ENCODE data around the gene NUDT21. TPM values are rescaled to one million over a fixed set of nuclear protein-coding genes. Genes with fewer than 3 reads are reported as not detected.

The NUDT21 gene
- total RNA-seq, 1 donor from 2014 or later, result 141 TPM

DNA sequence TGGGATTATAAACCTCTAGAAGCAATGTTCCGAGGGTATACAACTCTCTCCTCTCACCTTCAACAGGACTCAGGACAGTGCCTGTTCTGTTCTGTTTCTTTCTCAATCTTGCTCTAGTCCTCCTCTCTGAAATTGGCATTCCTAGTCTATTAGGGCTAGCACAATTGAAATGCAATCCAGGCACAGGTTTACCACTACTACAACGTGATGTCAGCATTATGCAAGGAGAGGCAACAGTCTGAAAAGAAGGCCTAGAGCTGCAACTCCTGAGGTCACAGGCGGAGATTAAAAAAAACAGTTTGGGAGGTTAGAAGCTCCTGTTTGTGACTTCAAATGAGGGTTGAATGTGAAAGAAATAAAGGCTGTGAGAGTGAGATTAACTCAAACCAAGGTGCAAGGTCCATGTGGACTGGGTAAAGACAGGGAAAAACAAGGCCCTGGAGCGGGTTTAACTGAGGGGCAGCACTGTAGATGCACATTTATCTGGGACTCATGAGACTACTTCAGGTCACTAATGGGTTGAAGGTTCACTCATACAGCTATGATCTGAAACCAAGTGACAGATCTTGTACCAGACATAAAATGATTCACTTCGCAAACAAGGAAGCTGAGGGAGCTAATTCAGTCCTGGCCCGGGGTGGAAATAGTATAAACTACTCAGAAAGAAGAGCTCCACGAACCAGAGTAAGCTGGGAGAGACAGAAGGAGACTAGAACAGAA lies 42.6 kb downstream of the NUDT21 start:
- H3K27ac Mint-ChIP-seq, result no peak overlapping the region
- no peak for DNase-seq (ENCODE audit: low spot score in 2 of 2, unreplicated experiment in 2 of 2)
- peaks cover 36% of the 10 kb centered on the region for H3K36me3 Mint-ChIP-seq
- no peaks in the 10 kb centered on the region for H3K27me3 Mint-ChIP-seq (ENCODE audit: low read depth)
- TF ChIP-seq, protein P1, sequence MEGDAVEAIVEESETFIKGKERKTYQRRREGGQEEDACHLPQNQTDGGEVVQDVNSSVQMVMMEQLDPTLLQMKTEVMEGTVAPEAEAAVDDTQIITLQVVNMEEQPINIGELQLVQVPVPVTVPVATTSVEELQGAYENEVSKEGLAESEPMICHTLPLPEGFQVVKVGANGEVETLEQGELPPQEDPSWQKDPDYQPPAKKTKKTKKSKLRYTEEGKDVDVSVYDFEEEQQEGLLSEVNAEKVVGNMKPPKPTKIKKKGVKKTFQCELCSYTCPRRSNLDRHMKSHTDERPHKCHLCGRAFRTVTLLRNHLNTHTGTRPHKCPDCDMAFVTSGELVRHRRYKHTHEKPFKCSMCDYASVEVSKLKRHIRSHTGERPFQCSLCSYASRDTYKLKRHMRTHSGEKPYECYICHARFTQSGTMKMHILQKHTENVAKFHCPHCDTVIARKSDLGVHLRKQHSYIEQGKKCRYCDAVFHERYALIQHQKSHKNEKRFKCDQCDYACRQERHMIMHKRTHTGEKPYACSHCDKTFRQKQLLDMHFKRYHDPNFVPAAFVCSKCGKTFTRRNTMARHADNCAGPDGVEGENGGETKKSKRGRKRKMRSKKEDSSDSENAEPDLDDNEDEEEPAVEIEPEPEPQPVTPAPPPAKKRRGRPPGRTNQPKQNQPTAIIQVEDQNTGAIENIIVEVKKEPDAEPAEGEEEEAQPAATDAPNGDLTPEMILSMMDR (IDR thresholded peaks at IDR 0.05; ENCODE audit: unreplicated experiment), result no peak
- H3K4me1 Mint-ChIP-seq, result no peaks in the 10 kb centered on the region
- no peaks in the 10 kb centered on the region for H3K9me3 Mint-ChIP-seq
- no peak overlapping the region for H3K4me3 Mint-ChIP-seq

DNA sequence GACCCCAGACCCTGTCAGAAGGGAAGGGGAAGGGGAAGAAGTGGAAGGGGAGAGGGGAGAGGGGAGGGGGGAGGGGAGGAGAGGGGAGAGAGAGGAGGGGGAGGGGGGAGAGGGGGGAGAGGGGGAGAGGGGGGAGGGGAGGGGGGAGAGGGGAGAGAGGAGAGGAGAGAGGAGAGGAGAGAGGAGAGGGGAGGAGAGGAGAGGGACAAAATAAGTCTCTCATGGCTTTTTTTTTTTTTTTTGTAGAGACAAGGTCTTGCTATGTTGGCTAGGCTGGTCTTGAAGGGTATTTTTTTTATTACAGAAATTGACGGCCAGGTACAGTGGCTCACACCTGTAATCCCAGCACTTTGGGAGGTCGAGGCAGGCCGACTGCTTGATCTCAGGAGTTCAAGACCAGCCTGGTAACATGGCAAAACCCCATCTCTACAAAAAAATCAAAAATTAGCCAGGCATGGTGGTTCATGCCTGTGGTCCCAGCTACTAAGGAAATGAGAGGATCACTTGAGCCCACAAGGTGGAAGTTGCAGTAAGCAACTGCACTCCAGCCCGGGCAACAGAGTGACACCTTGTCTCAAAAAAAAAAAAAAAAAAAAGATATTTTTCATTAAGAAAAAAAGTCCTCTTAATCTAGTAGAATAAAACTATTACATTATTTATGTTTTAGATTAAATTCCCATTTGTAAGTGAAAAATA lies 45.0 kb downstream of the NUDT21 start:
- Mint-ChIP-seq H3K27ac (no peak overlapping the region), H3K9me3 (no peaks in the 10 kb centered on the region), H3K4me1 (no peaks in the 10 kb centered on the region), H3K36me3 (peaks cover 37% of the 10 kb centered on the region), H3K27me3 (ENCODE audit: low read depth) (no peaks in the 10 kb centered on the region), H3K4me3 (no peak overlapping the region)
- DNase-seq (ENCODE audit: low spot score in 2 of 2, unreplicated experiment in 2 of 2), result no peak
- TF ChIP-seq, protein P1 (IDR thresholded peaks at IDR 0.05; ENCODE audit: unreplicated experiment), result no peak

DNA sequence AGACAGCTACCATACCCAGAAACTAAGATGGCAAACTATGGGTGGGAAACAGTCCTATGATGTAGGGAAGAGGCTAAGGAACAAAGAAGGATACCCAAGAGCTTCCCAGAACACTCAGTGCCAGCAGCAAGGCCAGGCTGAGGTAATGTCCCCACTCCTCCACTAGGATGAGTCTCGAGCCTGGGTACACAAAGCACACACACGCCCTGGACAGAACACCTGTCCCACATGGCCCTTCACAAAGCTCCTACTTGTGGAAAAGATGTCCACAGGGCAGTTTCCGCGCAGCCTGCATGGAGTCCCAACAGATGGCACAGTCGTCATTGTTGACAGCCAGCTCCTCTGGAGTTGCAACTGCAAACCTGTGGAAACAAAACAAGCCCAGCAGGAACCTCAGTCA lies 49.6 kb downstream of the NUDT21 start:
- Mint-ChIP-seq H3K4me1 (no peaks in the 10 kb centered on the region), H3K36me3 (peaks cover 48% of the 10 kb centered on the region), H3K9me3 (no peaks in the 10 kb centered on the region), H3K27ac (no peak overlapping the region), H3K27me3 (ENCODE audit: low read depth) (no peaks in the 10 kb centered on the region), H3K4me3 (no peak overlapping the region)
- TF ChIP-seq, protein P1 (IDR thresholded peaks at IDR 0.05; ENCODE audit: unreplicated experiment), result no peak
- no peak for DNase-seq (ENCODE audit: low spot score in 2 of 2, unreplicated experiment in 2 of 2)

- TF ChIP-seq, protein P1 (IDR thresholded peaks at IDR 0.05; ENCODE audit: unreplicated experiment), result no peak
- Mint-ChIP-seq H3K9me3 (peaks cover 5% of the 10 kb centered on the region), H3K36me3 (peaks cover 51% of the 10 kb centered on the region), H3K4me1 (no peaks in the 10 kb centered on the region), H3K4me3 (no peak overlapping the region), H3K27me3 (ENCODE audit: low read depth) (no peaks in the 10 kb centered on the region), H3K27ac (no peak overlapping the region)
- no peak for DNase-seq (ENCODE audit: low spot score in 2 of 2, unreplicated experiment in 2 of 2)
Observed at GRCh38 chr16:56400458-56400857, 50.7 kb downstream of the NUDT21 start.

- Mint-ChIP-seq H3K27me3 (ENCODE audit: low read depth) (no peaks in the 10 kb centered on the region), H3K4me1 (no peaks in the 10 kb centered on the region), H3K36me3 (peaks cover 53% of the 10 kb centered on the region), H3K4me3 (no peak overlapping the region), H3K27ac (no peak overlapping the region), H3K9me3 (peaks cover 7% of the 10 kb centered on the region)
- no peak for DNase-seq (ENCODE audit: low spot score in 2 of 2, unreplicated experiment in 2 of 2)
- TF ChIP-seq, protein P1 (IDR thresholded peaks at IDR 0.05; ENCODE audit: unreplicated experiment), result no peak
Observed at GRCh38 chr16:56399486-56399885, 51.6 kb downstream of the NUDT21 start.

Measured in mesothelial cell of epicardium (in vitro differentiated cells).